Fibroblast of skin of left biceps (primary cell): ENCODE data around the gene SPRY2.

Source experiments
- DNase-seq, 2 experiments: peaks; one replicate each; pipeline ENCODE4 v3.0.0-alpha.2; 2013; ENCODE audit warnings: low read depth in 2 of 2

SPRY2 gene

DNA sequence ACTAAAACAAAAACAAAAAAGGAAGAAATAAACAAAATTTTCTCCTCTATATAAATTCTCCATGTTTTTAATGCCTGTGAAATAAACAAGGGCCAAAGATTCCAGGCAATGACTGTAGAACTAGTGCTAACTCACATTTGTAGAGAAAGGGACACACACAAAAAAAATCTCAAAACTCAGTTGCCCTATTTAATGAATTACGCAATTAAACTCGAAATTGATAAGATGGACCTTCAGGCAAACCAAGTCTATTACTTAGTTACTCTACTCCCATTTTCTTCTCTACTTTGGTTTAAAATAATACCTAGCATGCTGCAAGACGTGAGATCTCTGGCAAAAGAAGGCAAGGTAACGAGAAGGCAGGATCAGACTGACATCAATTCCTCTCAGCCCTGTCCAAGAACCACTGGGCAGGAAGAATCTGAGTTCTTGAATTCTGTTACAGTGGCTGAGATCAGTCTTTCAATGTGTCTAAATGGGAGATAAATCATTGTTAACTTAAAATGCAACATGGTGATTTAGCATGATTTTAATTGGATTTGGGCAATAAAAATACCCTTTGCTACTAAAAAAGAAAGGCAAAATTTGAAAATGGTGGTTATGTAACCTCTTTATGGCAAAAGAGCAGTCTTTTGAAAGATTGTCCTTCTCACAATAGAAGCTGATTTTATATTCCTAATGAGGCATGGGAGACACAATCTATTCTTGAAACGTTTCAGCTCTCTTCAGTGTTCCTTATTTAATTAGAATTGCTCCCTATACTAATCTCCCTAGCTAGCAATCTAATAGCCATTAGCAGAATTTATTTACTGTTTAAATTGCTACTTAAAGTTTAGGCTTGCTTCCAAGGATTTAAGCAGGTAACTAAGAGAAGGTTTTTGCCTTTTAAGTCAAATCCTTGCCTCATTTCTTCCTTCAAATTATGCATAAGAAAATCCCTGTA lies 25.9 kb downstream of the SPRY2 start:
- DNase-seq = no peak

DNA sequence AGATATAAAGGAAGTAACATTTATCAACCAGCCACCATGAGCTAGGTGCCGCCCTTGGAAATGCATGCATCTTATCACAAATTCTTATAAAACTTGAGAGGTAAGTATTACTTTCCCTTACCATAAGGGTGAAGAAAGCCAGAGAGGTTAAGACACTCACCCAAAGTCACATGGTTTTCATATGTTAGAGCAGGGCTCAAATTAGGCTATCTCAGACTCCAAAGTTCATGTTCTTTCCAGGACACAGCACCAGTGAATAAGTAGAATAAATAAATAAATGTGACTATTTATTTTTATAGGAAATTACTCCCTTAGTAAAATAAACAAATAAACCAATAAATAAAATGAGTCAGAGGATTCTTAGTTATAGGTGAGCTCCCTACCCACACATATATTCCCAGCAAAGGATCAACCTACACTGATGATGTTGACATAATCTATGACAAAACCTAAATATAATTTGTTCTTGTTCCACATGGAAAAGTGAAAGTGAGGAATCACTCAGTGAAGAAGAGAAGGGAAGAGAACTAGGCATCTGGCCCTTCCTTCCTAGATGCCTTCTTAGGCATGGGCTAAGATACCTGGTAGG lies 27.2 kb downstream of the SPRY2 start:
- DNase-seq = no peak

DNA sequence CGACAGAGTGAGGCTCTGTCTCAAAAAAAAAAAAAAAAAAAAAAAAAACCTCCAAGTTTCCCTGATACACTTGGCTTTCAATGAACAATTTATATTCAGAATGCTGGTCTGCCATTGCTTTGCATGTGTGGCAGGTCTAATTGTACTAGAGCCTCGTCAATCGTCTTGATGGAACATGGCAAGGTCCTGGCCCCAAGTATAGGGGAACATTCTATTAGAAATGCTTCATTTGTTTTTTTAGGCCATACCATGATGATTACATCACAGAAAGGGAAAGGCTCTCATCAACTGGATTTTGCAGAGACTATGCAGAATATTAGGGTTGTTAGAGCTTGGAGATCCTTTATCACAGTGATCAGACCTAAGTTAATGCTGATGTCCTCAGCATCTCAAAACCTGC lies 28.0 kb downstream of the SPRY2 start:
- DNase-seq = no peak

DNA sequence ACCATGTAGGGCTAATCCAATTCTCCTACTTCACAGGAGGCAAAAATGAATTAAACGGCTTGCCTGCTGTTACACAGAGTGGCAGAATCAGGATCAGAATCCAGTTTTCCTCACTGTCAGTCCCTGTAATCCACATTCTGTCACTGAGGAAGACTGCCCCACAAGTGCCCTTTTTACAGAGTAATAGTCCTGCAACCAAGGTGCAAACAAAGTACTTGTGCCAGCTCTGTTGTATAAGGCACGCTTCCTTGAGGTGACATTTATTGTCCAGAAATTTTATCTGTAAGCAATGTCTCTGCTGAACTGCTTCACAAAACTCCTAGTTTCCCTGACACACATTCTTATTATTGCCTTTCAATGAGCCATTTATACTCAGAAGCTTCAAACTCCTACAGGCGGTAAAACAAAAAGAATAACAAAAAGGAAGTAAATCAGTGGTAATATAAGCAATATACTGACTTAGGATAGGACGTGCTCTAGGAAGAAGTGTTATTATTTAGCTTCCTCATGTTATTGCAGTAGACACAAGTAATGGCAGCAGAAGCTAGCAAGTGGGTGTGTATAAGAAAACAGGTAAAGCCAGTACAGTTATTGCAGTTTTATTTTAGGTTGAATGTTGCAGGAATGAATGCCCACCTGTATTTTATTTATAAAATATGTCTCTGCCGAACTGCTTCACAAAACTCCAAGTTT lies 28.8 kb downstream of the SPRY2 start:
- DNase-seq = no peak

DNA sequence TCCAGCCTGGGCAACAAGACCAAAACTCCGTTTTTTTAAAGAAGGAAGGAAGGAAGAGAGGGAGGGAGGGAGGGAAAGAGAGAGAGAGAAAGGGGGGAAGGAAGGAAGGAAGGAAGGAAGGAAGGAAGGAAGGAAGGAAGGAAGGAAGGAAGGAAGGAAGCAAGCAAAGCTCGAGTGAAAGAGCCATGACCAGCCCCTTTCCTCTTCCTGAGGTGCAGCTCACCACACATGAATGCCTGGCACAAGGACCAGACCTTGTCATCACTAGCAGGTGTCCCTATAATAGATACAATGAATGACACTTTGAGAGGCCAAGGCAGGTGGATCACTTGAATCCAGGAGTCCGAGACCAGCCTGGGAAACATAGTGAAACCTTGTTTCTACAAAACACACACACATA lies 31.0 kb downstream of the SPRY2 start:
- DNase-seq = no peak

DNA sequence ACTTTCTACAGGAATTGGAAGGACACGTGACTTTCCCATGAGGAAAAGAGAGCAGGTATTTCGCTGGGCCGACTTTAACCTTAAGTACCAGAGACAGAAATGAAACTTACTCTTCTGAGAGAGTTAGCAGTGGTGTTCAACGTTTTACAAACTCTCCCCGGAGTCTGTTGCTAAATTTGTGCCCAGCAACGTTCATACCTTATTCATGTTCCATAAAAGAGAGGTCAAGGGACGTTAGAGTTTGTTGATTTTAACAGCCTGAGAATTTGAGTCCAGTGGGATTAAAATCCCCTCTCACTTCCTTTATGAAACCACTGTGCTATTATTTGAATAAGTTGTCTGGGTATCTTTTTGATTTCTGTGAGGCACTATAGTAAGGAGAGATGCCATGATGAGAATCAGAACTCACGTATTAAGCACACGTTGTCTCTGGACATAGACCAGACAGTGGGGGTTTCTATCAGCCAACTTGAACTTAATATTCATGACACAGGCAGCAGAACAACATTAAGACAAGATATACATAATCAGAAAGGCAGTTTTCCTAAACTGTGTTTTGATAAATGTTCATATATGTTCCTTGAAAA lies 33.4 kb downstream of the SPRY2 start:
- DNase-seq = no peak

DNA sequence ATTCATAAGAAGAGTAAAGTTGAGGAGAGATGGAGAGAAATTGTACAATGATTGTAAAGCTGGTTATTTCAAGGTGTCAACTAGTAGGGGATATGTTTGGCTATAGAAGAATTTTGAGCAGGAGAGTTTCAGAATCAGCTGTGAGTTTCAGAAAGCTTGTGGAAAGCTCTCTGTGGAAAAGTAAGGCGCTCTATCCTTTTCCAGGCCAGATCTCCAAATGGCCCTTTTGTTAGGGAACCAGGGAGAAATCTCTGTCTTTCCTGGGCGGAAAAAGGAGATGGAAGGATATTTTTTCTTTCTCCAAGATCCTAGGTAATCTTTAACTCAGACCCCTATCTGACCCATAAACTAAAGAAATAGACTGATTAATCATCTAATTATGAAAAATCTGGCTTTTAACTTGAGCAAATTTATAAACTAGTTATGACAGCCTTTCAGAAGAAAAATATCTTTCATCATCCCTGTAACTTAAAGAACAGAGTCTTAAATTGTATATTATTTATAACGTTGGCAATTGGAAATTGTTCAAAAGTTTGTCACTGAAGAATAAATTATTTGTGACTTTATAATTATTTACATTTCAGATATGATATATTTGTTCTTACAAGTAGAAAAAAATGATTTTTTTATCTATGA lies 34.5 kb downstream of the SPRY2 start:
- no peak for DNase-seq

DNA sequence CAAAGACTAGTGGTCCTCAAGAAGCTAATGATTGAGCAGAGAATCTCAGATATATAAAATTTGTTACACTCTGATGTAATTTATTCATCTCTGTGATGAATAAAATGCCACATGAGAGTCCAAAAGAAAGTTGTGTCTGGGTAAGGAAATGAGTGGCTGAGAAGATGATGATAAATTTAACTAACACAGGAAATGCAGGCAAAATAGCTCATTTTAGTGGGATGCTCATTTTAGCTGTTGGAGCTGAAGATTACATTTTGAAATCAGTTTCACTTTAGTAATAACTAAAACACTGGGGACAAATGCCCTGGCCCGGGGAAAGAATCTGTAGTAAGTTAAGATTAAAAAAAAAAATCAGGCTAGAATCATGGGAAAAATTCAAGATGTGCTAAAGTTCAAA lies 35.2 kb downstream of the SPRY2 start:
- DNase-seq = no peak

DNA sequence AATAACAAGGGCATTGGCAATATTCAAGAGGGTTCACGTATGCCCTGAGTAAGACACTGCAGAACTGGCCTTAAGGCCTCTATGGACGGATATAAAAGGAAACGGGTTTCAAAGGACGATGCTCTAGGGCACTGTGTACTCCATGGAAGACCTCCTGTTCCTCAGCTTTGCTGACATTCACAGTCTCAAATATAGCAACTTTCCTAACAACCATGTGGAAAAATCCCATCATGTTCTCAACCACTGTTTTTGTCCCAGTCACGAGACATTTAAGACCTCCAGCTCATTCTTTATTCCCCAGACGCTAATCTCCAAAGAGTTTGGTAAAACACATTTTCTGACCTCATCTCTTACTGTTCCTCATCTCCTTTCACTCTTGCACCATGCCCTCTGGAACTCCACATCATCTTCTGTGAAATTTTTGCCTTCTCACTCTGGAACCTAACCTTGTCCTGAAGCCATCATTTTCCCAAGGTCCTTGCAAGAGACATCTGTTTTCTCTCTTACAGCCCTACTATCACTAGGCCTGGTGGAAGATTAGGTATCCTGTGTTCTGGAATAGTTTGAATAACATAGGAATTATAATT lies 37.6 kb downstream of the SPRY2 start:
- DNase-seq = no peak

DNA sequence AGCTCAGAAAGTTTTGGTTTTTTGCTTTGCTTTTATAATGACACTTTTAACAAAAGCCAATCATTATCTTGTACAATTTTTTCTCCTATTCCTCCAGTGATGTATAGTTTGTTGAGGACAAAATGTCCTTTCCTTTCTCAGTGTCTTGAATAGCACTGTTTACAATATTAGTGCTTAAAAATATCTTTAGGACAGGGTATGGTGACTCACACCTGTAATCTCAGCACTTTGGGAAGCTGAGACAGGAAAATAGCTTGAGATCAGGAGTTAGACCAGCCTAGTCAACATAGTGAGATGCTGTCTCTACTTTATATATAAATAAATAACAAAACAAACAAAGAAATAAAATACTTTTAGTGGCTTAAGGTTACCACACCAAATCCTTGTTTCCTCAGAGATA lies 41.9 kb downstream of the SPRY2 start:
- DNase-seq = no peak

DNA sequence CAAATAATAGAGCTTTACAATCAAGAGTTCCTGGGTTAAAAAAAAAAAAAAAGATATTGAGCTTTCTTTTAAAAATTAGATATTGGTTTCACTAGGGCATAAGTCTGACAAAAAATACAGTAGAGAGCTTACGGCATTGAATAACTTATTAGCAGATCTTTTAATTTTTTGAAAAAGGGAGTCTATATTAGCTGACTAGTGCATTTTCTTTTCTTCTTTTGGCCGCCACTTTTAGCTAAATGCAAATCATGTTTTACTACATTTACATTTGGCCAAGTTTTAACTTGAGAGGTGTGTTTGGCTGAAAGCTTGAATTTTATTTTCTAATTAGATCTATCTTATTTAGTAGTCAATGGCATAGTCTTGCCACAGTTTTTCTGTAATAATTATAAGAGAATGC lies 43.4 kb downstream of the SPRY2 start:
- DNase-seq = no peak

DNA sequence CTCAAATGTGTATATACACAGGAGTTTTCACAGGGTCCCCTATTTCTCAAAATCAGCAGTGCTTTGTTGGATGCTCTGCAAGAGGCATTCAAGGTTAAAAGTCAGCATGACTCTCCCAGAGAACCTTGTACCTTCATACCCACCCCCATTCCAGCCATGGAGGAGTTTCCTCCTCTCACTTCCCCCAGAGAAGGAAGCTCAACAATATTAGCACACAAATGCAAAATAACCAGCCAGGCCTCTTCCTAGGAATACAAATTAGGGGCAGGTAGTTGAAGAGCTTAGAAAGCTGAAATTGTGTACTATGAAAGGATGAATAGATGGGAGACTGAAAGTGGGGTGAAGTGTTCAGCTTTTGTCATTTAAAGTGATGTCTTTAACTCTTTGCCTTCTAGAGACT lies 43.8 kb downstream of the SPRY2 start:
- no peak for DNase-seq

DNA sequence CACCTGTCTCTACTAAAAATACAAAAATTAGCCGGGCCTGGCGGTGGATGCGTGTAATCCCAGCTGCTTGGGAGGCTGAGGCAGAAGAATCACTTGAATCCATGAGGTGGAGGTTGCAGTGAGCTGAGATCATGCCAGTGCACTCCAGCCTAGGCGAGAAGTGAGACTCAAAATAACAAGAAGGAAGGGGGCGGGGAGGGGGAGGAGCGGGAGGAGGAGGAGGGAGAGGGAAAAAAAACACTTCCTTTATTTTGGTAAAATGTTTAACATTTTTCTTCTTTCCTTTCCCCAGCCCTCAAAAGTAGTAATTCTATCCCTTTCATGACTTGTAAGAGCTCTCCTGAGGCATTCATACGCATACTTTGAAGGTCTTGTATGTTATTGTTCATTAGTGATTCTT lies 44.3 kb downstream of the SPRY2 start:
- no peak for DNase-seq

DNA sequence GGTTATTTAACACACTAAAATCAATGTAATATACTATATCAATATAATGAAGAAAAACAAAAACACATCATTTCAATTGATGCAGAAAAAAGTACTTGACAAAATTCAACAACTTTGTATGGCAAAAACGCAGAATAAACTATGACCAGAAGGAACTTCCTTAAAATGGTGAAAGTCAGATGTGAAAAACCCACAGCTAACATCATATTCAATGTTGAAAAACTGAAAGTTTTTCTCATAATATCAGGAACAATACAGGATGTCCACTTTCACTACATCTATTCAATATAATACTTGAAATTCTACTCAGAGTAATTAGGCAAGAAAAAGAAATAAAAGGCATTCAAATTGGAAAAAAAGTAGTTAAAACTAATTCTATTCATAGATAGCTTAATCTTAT lies 50.3 kb downstream of the SPRY2 start:
- no peak for DNase-seq
